Skeletal muscle satellite cell (primary cell): ENCODE measurements around the gene LRRC4B.
"Not testable (repeated sequence)": the region's sequence is repeated elsewhere in the genome, so short reads cannot be mapped to it uniquely, and the experiment has no call there.

ENCODE experiments used
- H3K27me3 ChIP-seq: 2 replicates; pipeline ENCODE4 v1.7.0; 2013; ENCODE audit warnings: low read length; ENCODE audit not compliant: control insufficient read depth, insufficient read depth
- H3K36me3 ChIP-seq: 2 replicates; pipeline ENCODE4 v1.7.0; 2013; ENCODE audit warnings: mild to moderate bottlenecking, control low read depth, low read length; ENCODE audit not compliant: insufficient read depth
- H3K4me1 ChIP-seq: 2 replicates; pipeline ENCODE4 v1.7.0; 2013; ENCODE audit warnings: low read length; ENCODE audit not compliant: control insufficient read depth, insufficient read depth
- H3K4me2 ChIP-seq: 2 replicates; pipeline ENCODE4 v1.7.0; 2013; ENCODE audit warnings: mild to moderate bottlenecking, low read length
- H3K4me3 ChIP-seq: 2 replicates; pipeline ENCODE4 v1.7.0; 2013; ENCODE audit warnings: low read length
- H3K9ac ChIP-seq: 2 replicates; pipeline ENCODE4 v1.7.0; 2013; ENCODE audit warnings: mild to moderate bottlenecking, low read depth, low read length, moderate library complexity
- H3K9me3 ChIP-seq: replicated peaks from 2 replicates; pipeline ENCODE4 v1.7.0; 2013; ENCODE audit warnings: mild to moderate bottlenecking, control low read depth, low read length

Gene LRRC4B

DNA sequence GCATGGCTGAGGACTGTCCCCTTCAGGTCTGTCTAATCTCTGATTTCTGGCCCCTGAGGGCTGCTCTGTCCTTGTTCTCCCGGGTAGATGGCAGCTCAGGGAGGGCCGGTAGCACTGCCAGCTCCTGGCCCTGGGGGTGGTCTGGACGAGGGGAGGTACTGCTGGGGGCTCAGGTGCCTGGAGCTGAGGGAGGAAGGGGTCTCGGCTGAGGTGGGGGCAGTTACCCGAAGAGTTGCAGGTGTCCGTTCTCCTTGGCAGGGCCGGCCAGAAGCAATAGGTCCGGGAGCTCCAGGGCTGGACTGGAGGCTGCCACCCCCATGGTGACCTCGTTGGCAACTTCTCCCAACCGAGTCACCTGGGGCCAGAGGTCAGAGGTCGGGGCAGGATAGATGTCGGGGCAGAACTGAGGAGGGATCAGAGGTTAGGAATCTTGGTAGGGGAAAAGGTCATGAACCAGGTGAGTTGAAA, 93.1 kb downstream of the LRRC4B start:
- peaks cover 10% of the 10 kb centered on the region for H3K36me3 ChIP-seq
- H3K9ac ChIP-seq = no peak overlapping the region
- peaks cover 7% of the 10 kb centered on the region for H3K4me1 ChIP-seq
- no peak overlapping the region for H3K4me2 ChIP-seq
- H3K4me3 ChIP-seq = no peak overlapping the region
- H3K27me3 ChIP-seq = no peaks in the 10 kb centered on the region
- H3K9me3 ChIP-seq = no peaks in the 10 kb centered on the region

DNA sequence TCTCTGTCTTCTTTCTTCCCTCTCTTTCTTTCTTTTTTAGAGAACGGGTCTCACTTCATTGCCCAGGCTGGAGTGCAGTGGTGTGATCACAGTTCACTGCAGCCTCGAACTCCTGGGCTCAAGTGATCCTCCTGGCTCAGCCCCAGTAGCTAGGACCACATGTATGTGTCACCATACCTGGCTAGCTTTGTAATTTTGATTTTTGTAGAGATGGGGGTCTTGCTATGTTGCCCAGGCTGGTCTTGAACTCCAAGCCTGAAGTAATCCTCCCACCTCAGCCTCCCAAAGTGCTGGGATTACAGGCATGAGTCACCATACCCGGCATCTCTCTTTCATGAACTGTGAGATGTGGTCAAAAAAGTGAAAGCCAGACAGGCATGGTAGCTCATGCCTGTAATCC, 94.9 kb downstream of the LRRC4B start:
- not testable (repeated sequence) for H3K4me1 ChIP-seq, H3K4me3 ChIP-seq, H3K9ac ChIP-seq, H3K9me3 ChIP-seq, H3K27me3 ChIP-seq, H3K4me2 ChIP-seq, H3K36me3 ChIP-seq

DNA sequence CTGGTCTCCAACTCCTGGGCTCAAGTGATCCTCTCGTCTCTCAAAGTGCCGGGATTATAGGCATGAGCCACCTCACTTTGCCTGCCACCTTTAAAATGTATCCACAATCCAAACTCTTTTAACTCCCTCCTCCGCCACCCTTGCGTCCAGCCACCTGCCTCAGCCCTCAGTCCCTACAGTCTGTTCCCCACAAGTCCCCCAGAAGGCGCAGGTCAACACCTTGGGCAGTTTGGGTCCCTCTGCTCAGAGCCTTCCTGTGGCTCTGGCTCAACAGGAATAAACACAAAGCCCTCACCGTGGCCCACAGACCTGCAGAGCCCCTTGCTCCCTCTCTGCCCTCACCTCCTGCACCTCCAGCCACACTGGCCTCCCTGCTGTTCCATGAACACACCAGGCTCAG, 99.4 kb downstream of the LRRC4B start:
- Histone ChIP-seq H3K4me2 (no peak overlapping the region), H3K4me3 (no peak overlapping the region), H3K4me1 (peaks cover 5% of the 10 kb centered on the region), H3K9ac (no peak overlapping the region), H3K36me3 (no peaks in the 10 kb centered on the region), H3K9me3 (no peaks in the 10 kb centered on the region), H3K27me3 (no peaks in the 10 kb centered on the region)

DNA sequence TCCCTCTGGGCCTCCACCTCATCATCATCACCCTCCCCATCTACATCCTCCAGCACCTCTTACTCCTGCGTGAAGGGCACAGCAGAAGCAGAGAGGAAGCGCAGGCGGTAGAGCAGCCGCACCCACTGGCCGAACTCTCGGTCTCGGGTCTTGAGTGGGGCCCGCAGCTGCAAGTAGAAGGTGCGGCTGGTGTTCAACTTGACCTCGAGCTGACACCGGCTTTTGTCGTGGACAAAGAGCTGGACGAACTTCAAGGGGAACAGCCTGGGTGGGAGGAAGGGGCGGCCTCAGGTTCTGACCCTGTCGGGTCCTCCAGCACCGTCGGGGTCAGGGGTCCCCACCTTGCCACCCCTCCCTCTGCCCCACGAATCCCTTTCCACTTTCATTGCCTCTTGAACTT, 100.7 kb downstream of the LRRC4B start:
- H3K4me2 ChIP-seq = no peak overlapping the region
- H3K4me3 ChIP-seq = no peak overlapping the region
- H3K4me1 ChIP-seq = peaks cover 5% of the 10 kb centered on the region
- no peaks in the 10 kb centered on the region for H3K9me3 ChIP-seq
- H3K27me3 ChIP-seq = no peaks in the 10 kb centered on the region
- no peak overlapping the region for H3K9ac ChIP-seq
- H3K36me3 ChIP-seq = no peaks in the 10 kb centered on the region
